HG03103 (cell line): ENCODE results near the gene GUCY1A2.

Experiments
- ATAC-seq: cut with Tn5 transposase; IDR thresholded peaks from one replicate; pipeline ENCODE4 v1.9.1; 2021; ENCODE audit warnings: low read depth; ENCODE audit not compliant: unreplicated experiment

GUCY1A2 gene

GRCh38 chr11:106763501-106763900 is 254.8 kb downstream of the GUCY1A2 start:
- ATAC-seq, result no peak

GRCh38 chr11:106761745-106762144 is 256.5 kb downstream of the GUCY1A2 start:
- ATAC-seq, result no peak

GRCh38 chr11:106761240-106761639 is 257.0 kb downstream of the GUCY1A2 start:
- ATAC-seq, result no peak

- ATAC-seq, result no peak
These were observed 270.2 kb downstream of the GUCY1A2 start for GRCh38 chr11:106748059-106748458.

GRCh38 chr11:106745941-106746340 is 272.3 kb downstream of the GUCY1A2 start:
- no peak for ATAC-seq

- ATAC-seq, result no peak
These were observed 284.6 kb downstream of the GUCY1A2 start for GRCh38 chr11:106733635-106734034.

- ATAC-seq, result no peak
These were observed 289.4 kb downstream of the GUCY1A2 start for GRCh38 chr11:106728859-106729258.

- ATAC-seq, result no peak
These were observed 289.9 kb downstream of the GUCY1A2 start for GRCh38 chr11:106728379-106728778.

GRCh38 chr11:106727256-106727655 is 291.0 kb downstream of the GUCY1A2 start:
- ATAC-seq, result no peak

- no peak for ATAC-seq
These were observed 293.9 kb downstream of the GUCY1A2 start for GRCh38 chr11:106724293-106724892.

GRCh38 chr11:106723071-106723470 is 295.2 kb downstream of the GUCY1A2 start:
- ATAC-seq, result no peak

- no peak for ATAC-seq
These were observed 301.1 kb downstream of the GUCY1A2 start for GRCh38 chr11:106717222-106717621.

- ATAC-seq, result no peak
These were observed 304.1 kb downstream of the GUCY1A2 start for GRCh38 chr11:106714199-106714598.

GRCh38 chr11:106708348-106708747 is 309.9 kb downstream of the GUCY1A2 start:
- no peak for ATAC-seq

GRCh38 chr11:106706355-106706754 is 311.9 kb downstream of the GUCY1A2 start:
- no peak for ATAC-seq

GRCh38 chr11:106702805-106703204 is 315.5 kb downstream of the GUCY1A2 start:
- ATAC-seq, result no peak

- ATAC-seq, result no peak
These were observed 321.2 kb downstream of the GUCY1A2 start for GRCh38 chr11:106697058-106697457.

GRCh38 chr11:106695506-106695905 is 322.8 kb downstream of the GUCY1A2 start:
- no peak for ATAC-seq

GRCh38 chr11:106694501-106694900 is 323.8 kb downstream of the GUCY1A2 start:
- no peak for ATAC-seq

GRCh38 chr11:106691807-106692365 is 326.4 kb downstream of the GUCY1A2 start:
- no peak for ATAC-seq

GRCh38 chr11:106690923-106691322 is 327.4 kb downstream of the GUCY1A2 start:
- ATAC-seq, result no peak

- no peak for ATAC-seq
These were observed 333.3 kb downstream of the GUCY1A2 start for GRCh38 chr11:106684944-106685343.

GRCh38 chr11:106683435-106683834 is 334.8 kb downstream of the GUCY1A2 start:
- no peak for ATAC-seq
